Osteoblast (primary cell): ENCODE data around the gene IFI27L2. TPM values are rescaled to one million over a fixed set of nuclear protein-coding genes. Genes with fewer than 3 reads are reported as not detected.

Experiments
- DNase-seq: peaks from one replicate; pipeline ENCODE4 v3.0.0; 2011; ENCODE audit warnings: low spot score, mixed read lengths; ENCODE audit not compliant: insufficient read length; ENCODE audit errors: missing footprints
- H2AFZ ChIP-seq: 2 replicates; pipeline ENCODE4 v1.6.0; 2011; ENCODE audit warnings: mild to moderate bottlenecking, low read length
- H3K27ac ChIP-seq: 2 replicates; pipeline ENCODE4 v1.5.1; 2011; ENCODE audit warnings: mild to moderate bottlenecking, low read depth, low read length, moderate library complexity
- H3K27me3 ChIP-seq: 2 replicates; pipeline ENCODE4 v1.6.0; 2012; ENCODE audit warnings: mild to moderate bottlenecking, control low read depth, inconsistent platforms, low read length, moderate library complexity; ENCODE audit not compliant: insufficient read depth
- H3K36me3 ChIP-seq: 2 replicates; pipeline ENCODE4 v1.5.1; 2011; ENCODE audit warnings: mild to moderate bottlenecking, low read length, control low read depth, moderate library complexity; ENCODE audit not compliant: insufficient read depth
- H3K4me1 ChIP-seq: 2 replicates; pipeline ENCODE4 v1.5.1; 2011; ENCODE audit warnings: mild to moderate bottlenecking, low read length, control low read depth, moderate library complexity; ENCODE audit not compliant: insufficient read depth
- H3K4me2 ChIP-seq: 2 replicates; pipeline ENCODE4 v1.6.0; 2011; ENCODE audit warnings: mild to moderate bottlenecking, low read length; ENCODE audit not compliant: insufficient read depth
- H3K4me3 ChIP-seq: fragments of 200-600 bp; sonication (generic); 3 replicates; pipeline ENCODE4 v1.5.1; 2012; ENCODE audit warnings: mild to moderate bottlenecking, low read length, inconsistent platforms; ENCODE audit not compliant: insufficient read depth
- H3K79me2 ChIP-seq: 2 replicates; pipeline ENCODE4 v1.6.0; 2012; ENCODE audit warnings: mild to moderate bottlenecking, low read length, control low read depth, inconsistent platforms; ENCODE audit not compliant: insufficient read depth
- H3K9me3 ChIP-seq: 2 replicates; pipeline ENCODE4 v1.5.1; 2011; ENCODE audit warnings: low read depth, low read length, control low read depth
- H4K20me1 ChIP-seq: 2 replicates; pipeline ENCODE4 v1.6.0; 2012; ENCODE audit warnings: mild to moderate bottlenecking, low read length, control low read depth; ENCODE audit not compliant: insufficient read depth
- CTCF ChIP-seq: IDR thresholded peaks from 2 replicates; pipeline ENCODE4 v1.5.1; 2011; ENCODE audit warnings: mild to moderate bottlenecking, low read depth, low read length, moderate library complexity; ENCODE audit errors: extremely low read depth
- total RNA-seq: library from RNA; depleted of rRNA; stranded (reverse); fragments of >200 nt; gene quantifications from 2 replicates; pipeline ENCODE4 v1.2.3, GENCODE V29; 2012

Gene IFI27L2
- total RNA-seq, 1 donor: 76.7 TPM

- Histone ChIP-seq H3K27me3 (no peaks in the 10 kb centered on the region), H3K4me3 (no peak overlapping the region), H3K4me2 (no peak overlapping the region), H3K27ac (no peak overlapping the region), H3K9me3 (no peaks in the 10 kb centered on the region), H2AFZ (no peak overlapping the region), H3K36me3 (no peaks in the 10 kb centered on the region), H3K4me1 (peaks cover 18% of the 10 kb centered on the region), H3K79me2 (peaks cover 8% of the 10 kb centered on the region), H4K20me1 (no peaks in the 10 kb centered on the region)
- TF ChIP-seq CTCF: no peak
- DNase-seq: no peak
These were observed 39.9 kb downstream of the IFI27L2 start for GRCh38 chr14:94089479-94089878.

- Histone ChIP-seq H3K27me3 (no peaks in the 10 kb centered on the region), H3K4me1 (peaks cover 18% of the 10 kb centered on the region), H3K36me3 (no peaks in the 10 kb centered on the region), H3K27ac (no peak overlapping the region), H3K79me2 (peaks cover 11% of the 10 kb centered on the region), H3K9me3 (no peaks in the 10 kb centered on the region), H3K4me2 (peak overlapping the region; percentile 25), H2AFZ (no peak overlapping the region), H4K20me1 (no peaks in the 10 kb centered on the region), H3K4me3 (no peak overlapping the region)
- TF ChIP-seq CTCF: no peak
- DNase-seq: peak; percentile 88
These were observed 40.9 kb downstream of the IFI27L2 start for GRCh38 chr14:94088516-94088915.

GRCh38 chr14:94087891-94088290 lies 41.5 kb downstream of the IFI27L2 start:
- peaks cover 14% of the 10 kb centered on the region for H3K79me2 ChIP-seq
- DNase-seq: no peak
- no peak for TF ChIP-seq CTCF

DNA sequence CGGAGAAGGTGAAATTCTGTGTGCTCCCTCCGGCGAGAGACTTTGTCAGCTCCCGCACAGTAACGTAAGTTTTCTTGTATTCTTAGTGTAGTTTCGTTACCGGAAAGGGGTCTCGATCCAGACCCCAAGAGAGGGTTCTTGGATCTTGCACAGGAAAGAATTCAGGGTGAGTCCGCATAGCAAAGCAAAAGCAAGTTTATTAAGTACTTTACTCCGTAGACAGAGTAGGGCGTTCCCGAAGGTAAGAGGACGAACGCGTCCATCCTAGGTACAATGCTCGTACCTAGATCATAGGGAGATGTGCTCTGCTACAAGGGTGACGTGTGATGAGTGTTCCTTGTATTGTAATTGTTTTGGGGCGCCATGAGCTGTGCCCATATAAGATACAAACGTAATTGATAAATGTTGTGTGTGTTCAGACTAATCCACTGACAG lies 48.0 kb downstream of the IFI27L2 start:
- H3K4me1 ChIP-seq: peaks cover 35% of the 10 kb centered on the region
- no peaks in the 10 kb centered on the region for H3K27me3 ChIP-seq
- H3K9me3 ChIP-seq: no peaks in the 10 kb centered on the region
- H3K36me3 ChIP-seq: peaks cover 25% of the 10 kb centered on the region
- H3K4me3 ChIP-seq: peak overlapping the region; percentile 93
- H4K20me1 ChIP-seq: peaks cover 26% of the 10 kb centered on the region
- peak overlapping the region; percentile 98 for H3K4me2 ChIP-seq
- H2AFZ ChIP-seq: peak overlapping the region; percentile 93
- peak overlapping the region; percentile 95 for H3K27ac ChIP-seq
- TF ChIP-seq CTCF: no peak
- DNase-seq: no peak
- peaks cover 75% of the 10 kb centered on the region for H3K79me2 ChIP-seq

More at GRCh38 chr14:94087891-94088290, 41.5 kb downstream of the IFI27L2 start:
- Histone ChIP-seq H3K9me3 (no peaks in the 10 kb centered on the region), H3K4me3 (no peak overlapping the region), H3K36me3 (no peaks in the 10 kb centered on the region), H3K27me3 (no peaks in the 10 kb centered on the region), H4K20me1 (no peaks in the 10 kb centered on the region), H2AFZ (no peak overlapping the region), H3K27ac (no peak overlapping the region), H3K4me1 (peaks cover 18% of the 10 kb centered on the region), H3K4me2 (no peak overlapping the region)
